GM12801 (cell line): ENCODE data around the gene SEPTIN8.

Experiments
- CTCF ChIP-seq: IDR thresholded peaks from one replicate; pipeline ENCODE4 v1.5.1; 2011; ENCODE audit warnings: control low read depth; ENCODE audit not compliant: insufficient read length; ENCODE audit errors: extremely low read depth

Gene SEPTIN8

DNA sequence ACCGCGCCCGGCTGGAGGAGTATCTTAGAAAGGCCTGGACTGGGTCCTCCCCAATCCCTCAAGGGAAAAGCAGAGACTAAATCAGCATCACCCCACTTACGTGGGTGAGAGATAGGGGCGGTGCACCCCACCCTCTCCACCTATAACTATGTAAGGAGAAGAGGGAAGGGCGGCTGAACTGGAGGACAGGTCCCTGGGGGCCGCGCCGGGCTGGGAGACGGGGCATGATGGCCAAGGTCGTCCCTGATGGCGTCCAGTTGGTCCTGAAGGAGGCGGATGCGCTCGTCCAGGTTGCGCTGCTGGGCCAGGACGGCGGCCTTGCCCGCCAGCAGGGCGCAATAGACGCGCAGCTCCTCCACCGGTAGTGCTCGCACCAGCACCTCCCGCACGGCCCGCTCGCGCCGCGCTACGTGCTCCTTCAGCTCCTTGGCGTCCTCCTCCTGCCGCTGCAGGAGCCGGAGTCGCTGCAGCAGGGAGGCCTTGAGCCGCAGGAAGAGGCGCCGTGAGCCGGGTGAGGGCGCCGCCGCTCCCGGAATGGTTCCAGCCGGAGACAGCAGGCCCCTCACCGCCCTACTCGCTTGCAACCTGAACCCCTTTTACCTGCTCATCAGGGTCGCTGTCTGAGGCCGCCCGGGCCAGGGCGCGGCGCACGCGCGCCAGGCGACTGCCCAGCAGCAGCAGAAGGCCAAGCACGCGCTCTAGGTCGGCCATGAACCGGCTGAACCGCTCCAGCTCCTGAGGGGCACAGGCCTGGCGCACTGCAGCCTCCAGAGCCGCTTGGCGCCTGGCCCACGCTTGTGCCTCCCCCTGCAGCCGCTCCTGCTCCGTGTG, 45.8 kb upstream of the SEPTIN8 start:
- TF ChIP-seq CTCF = no peak

DNA sequence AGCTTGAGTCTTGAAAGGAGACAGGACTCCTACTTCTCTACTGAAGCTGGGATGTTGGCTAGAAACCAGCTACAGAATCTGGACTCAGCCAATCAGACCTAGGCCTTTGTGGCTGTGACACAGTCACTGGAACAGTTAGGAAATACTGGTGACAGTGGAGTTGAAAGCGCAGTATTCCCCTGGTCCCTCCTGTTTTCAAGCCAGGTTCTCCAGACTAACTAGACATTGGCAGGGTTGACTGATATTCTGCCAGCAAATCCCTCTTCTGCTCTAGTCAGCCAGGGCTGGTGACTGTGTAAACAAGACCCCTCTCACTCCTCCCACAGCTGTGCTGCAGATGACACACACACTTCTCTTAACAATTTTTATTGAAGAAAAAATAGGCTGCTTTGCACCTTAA, 44.8 kb upstream of the SEPTIN8 start:
- TF ChIP-seq CTCF = no peak

DNA sequence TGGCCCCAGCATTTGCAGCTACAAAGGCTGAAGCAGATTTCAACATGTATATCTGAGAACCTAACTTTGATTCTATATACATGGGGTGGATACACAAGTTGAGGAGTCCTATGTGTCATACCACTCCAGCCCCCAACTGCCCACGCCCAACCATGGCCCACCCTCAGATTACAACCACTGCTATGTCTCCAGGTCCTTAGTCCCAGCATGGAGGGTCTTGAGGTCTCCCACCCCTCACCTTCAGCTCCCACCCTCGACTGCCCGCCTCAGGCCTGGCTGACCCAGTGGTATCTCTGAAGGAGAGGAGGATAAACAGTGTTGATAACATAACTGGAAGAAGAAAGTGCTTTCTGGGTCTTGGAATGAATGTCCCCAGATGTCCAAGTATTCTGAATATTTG, 44.3 kb upstream of the SEPTIN8 start:
- no peak for TF ChIP-seq CTCF

DNA sequence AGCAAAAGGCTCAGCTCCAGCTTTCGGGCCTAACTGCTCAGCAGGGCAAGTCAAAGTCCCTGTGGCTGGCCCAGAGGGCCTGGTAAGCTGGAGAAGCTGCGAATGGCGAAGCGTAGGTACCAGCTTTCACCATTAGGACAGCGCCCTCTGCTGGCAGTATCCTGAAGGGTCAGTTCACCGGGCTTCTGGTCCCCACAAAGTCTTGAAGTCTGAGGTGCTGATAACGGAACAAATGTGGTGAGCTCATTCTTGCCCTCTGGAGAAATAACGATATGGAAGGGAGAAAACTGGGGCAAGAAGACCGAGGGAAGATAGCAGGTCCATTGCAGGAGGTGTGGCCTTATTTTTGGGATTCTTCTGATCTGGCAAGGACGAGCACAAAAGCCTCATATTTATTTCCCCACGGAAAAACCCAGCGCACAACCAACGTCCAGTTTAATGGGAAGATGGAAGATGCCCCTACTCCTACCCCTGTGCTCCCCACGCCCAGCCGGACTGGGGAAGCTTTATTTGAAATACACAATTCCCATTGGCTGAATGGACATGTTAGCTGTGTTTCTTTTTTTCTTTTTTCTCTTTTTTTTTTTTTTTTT, 43.2 kb upstream of the SEPTIN8 start:
- TF ChIP-seq CTCF = no peak

- no peak for TF ChIP-seq CTCF
Measured at GRCh38 chr5:132819468-132819867, 42.4 kb upstream of the SEPTIN8 start.

GRCh38 chr5:132817011-132817410, 40.0 kb upstream of the SEPTIN8 start:
- TF ChIP-seq CTCF = no peak

GRCh38 chr5:132816554-132816953, 39.5 kb upstream of the SEPTIN8 start:
- TF ChIP-seq CTCF = no peak
